CD4-positive, alpha-beta memory T cell (primary cell): ENCODE measurements around the gene PHPT1. TPM values are rescaled to one million over a fixed set of nuclear protein-coding genes. Genes with fewer than 3 reads are reported as not detected.
"Not testable (repeated sequence)": the region's sequence is repeated elsewhere in the genome, so short reads cannot be mapped to it uniquely, and the experiment has no call there.

Source experiments
- CTCF ChIA-PET: fragments of 350-600 bp; sonication (Branson Sonifier 250); formaldehyde crosslinking; loops from one replicate; lab custom pipeline; 2021; ENCODE audit warnings: inconsistent platforms; ENCODE audit not compliant: partially characterized antibody; lab: Charles Lee
- POLR2A ChIA-PET: fragments of 350-600 bp; sonication (Branson Sonifier 250); formaldehyde crosslinking; loops from one replicate; lab custom pipeline; 2021; ENCODE audit not compliant: partially characterized antibody; lab: Charles Lee
- DNase-seq, 5 donors: peaks; one replicate each; pipeline versions ENCODE4 v3.0.0 to v3.0.0-alpha.2; 2020 to 2022; ENCODE audit warnings: mixed read lengths in 1 of 5
- H3K27ac ChIP-seq: one replicate; pipeline ENCODE4 v1.7.0; 2013; ENCODE audit warnings: low read depth, low read length
- H3K27me3 ChIP-seq: 2 replicates; pipeline ENCODE4 v1.7.0; 2013; ENCODE audit warnings: mild to moderate bottlenecking, low read length, moderate library complexity; ENCODE audit not compliant: insufficient read depth
- H3K36me3 ChIP-seq: 2 replicates; pipeline ENCODE4 v1.7.0; 2013; ENCODE audit warnings: mild to moderate bottlenecking, low read length, moderate library complexity; ENCODE audit not compliant: insufficient read depth
- H3K4me1 ChIP-seq: 2 replicates; pipeline ENCODE4 v1.7.0; 2013; ENCODE audit warnings: mild to moderate bottlenecking, low read length, moderate library complexity; ENCODE audit not compliant: insufficient read depth
- H3K4me3 ChIP-seq, 2 donors: one replicate each; pipeline ENCODE4 v1.7.0; 2013; ENCODE audit warnings: low read length in 2 of 2, mild to moderate bottlenecking in 1 of 2
- H3K9me3 ChIP-seq, 2 donors: one replicate each; pipeline ENCODE4 v1.7.0; 2013; ENCODE audit warnings: low read length in 2 of 2, control low read depth in 1 of 2; ENCODE audit not compliant: control insufficient read depth in 1 of 2
- H3K27ac Mint-ChIP-seq, 7 donors: one replicate each; pipeline ENCODE4 v1.8.0; 2020 to 2021; ENCODE audit warnings: mixed read lengths in 7 of 7, mild to moderate bottlenecking in 6 of 7, inconsistent platforms in 3 of 7, moderate library complexity in 3 of 7
- H3K27me3 Mint-ChIP-seq, 2 donors: one replicate each; pipeline ENCODE4 v1.8.0; 2020 to 2021; ENCODE audit warnings: mixed read lengths in 2 of 2
- H3K36me3 Mint-ChIP-seq, 2 donors: one replicate each; pipeline ENCODE4 v1.8.0; 2020 to 2021; ENCODE audit warnings: mixed read lengths in 2 of 2, inconsistent platforms in 1 of 2, mild to moderate bottlenecking in 1 of 2
- H3K4me1 Mint-ChIP-seq, 4 donors: one replicate each; pipeline ENCODE4 v1.8.0; 2020 to 2021; ENCODE audit warnings: mixed read lengths in 4 of 4, mild to moderate bottlenecking in 1 of 4
- H3K4me3 Mint-ChIP-seq, 8 donors: one replicate each; pipeline ENCODE4 v1.8.0; 2020 to 2021; ENCODE audit warnings: mixed read lengths in 8 of 8, mild to moderate bottlenecking in 7 of 8, moderate library complexity in 6 of 8, inconsistent platforms in 3 of 8
- H3K9me3 Mint-ChIP-seq, 8 donors: one replicate each; pipeline ENCODE4 v1.8.0; 2020 to 2021; ENCODE audit warnings: mixed read lengths in 8 of 8, mild to moderate bottlenecking in 5 of 8, inconsistent platforms in 3 of 8, moderate library complexity in 1 of 8
- intact Hi-C: fragments of 100-400 bp; cut with micrococcal nuclease; formaldehyde crosslinking; loops from one replicate; pipeline ENCODE4 v1.15.1; 2023
- polyA plus RNA-seq, 2 donors: library from polyadenylated mRNA; unstranded; fragments of 300-500 nt; fragmentation: Illumina TruSeq; gene quantifications; one replicate each; pipeline ENCODE4 v1.2.3, GENCODE V29; 2021
- total RNA-seq, 2 experiments: library from RNA; stranded (reverse); gene quantifications; one replicate each; pipeline ENCODE4 v1.2.3, GENCODE V29; 2021

The PHPT1 gene
- total and polyA plus RNA-seq, 4 experiments from 2014 or later, result 41.3 to 94.0 (median 65.5) TPM

GRCh38 chr9:136863623-136864273 is 14.5 kb downstream of the PHPT1 start:
- CTCF ChIA-PET, result interaction anchor here (1.1 to 1.3 kb wide), 2 partner anchors 20 to 21 kb away, joined by 3 read pairs; partner anchors contain the start of gene AJM1
- H3K36me3 ChIP-seq, result peaks cover 31% of the 10 kb centered on the region
- Mint-ChIP-seq H3K4me3 (peak overlapping the region in 3 of 8 donors; percentile 43 to 93 (median 68)), H3K9me3 (no peaks in the 10 kb centered on the region), H3K27me3 (no peaks in the 10 kb centered on the region), H3K4me1 (peaks cover 2 to 23% (median 11%) of the 10 kb centered on the region in 4 donors), H3K27ac (peak overlapping the region in 6 of 7 donors; percentile 32 to 78 (median 62)), H3K36me3 (peaks cover 5 to 24% of the 10 kb centered on the region in 2 donors)
- H3K4me3 ChIP-seq, result no peak overlapping the region
- POLR2A ChIA-PET, result interaction anchor here (0.7 to 1.3 kb wide), 4 partner anchors 9 to 81 kb away, joined by 3 to 4 read pairs (median 4); partner anchors contain the start of genes AJM1 and FBXW5
- peaks cover 18% of the 10 kb centered on the region for H3K4me1 ChIP-seq
- no peak for DNase-seq
- H3K9me3 ChIP-seq, result no peaks in the 10 kb centered on the region
- no peaks in the 10 kb centered on the region for H3K27me3 ChIP-seq
- intact Hi-C loops, result no loop called here
- H3K27ac ChIP-seq, result no peak overlapping the region

- peak in 1 of 5 donors; percentile 29 for DNase-seq
- H3K36me3 ChIP-seq, result peaks cover 31% of the 10 kb centered on the region
- H3K4me3 ChIP-seq, result peak overlapping the region; percentile 40 to 75
- peak overlapping the region; percentile 75 to 93 (median 85) for H3K4me3 Mint-ChIP-seq
- H3K27me3 ChIP-seq, result no peaks in the 10 kb centered on the region
- peaks cover 18% of the 10 kb centered on the region for H3K4me1 ChIP-seq
- H3K27me3 Mint-ChIP-seq, result no peaks in the 10 kb centered on the region
- H3K27ac ChIP-seq, result peak overlapping the region; percentile 87
- intact Hi-C loops, result loop anchor here (5.0 kb wide), 1 partner anchor 37 kb away; no protein-coding TSS in a partner anchor
- peaks cover 4 to 23% (median 11%) of the 10 kb centered on the region in 4 donors for H3K4me1 Mint-ChIP-seq
- H3K9me3 Mint-ChIP-seq, result no peaks in the 10 kb centered on the region
- no peaks in the 10 kb centered on the region for H3K9me3 ChIP-seq
- H3K27ac Mint-ChIP-seq, result peak overlapping the region; percentile 75 to 94 (median 85)
- ChIA-PET CTCF (no interaction called here), POLR2A (interaction anchor here (1.1 to 2.1 kb wide), 3 partner anchors 19 to 80 kb away, joined by 4 to 8 read pairs (median 4); partner anchors contain the start of genes AJM1, C8G and FBXW5)
- H3K36me3 Mint-ChIP-seq, result peaks cover 5 to 24% of the 10 kb centered on the region in 2 donors
These were observed 16.0 kb downstream of the PHPT1 start for GRCh38 chr9:136865041-136865767.

DNA sequence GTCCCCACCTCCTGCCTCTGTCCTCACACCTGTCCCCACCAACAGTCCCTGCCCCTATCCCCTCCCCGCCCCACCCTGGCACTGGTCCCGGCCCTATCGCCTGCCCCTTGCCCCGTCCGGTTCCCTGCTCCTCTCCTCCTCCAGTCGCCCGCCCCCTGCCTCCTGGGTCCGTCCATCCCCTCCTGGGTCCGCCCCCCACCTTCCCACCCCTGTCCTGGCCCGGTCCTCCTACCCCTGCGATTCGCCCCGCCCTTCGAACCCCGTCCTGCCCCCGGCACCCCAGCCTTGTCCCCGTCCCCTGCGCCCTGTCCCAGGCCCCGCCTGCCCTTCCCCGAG is 16.5 kb downstream of the PHPT1 start:
- Mint-ChIP-seq H3K27ac (peak overlapping the region; percentile 75 to 94 (median 85)), H3K9me3 (no peaks in the 10 kb centered on the region), H3K27me3 (no peaks in the 10 kb centered on the region), H3K4me1 (peaks cover 4 to 23% (median 11%) of the 10 kb centered on the region in 4 donors), H3K4me3 (peak overlapping the region; percentile 75 to 93 (median 85)), H3K36me3 (peaks cover 5 to 22% of the 10 kb centered on the region in 2 donors)
- CTCF ChIA-PET, result no interaction called here
- H3K9me3 ChIP-seq, result no peaks in the 10 kb centered on the region
- intact Hi-C loops, result loop anchor here (1.0 to 5.0 kb wide), 4 partner anchors 16 to 79 kb away; partner anchors contain the start of genes FBXW5, PHPT1 and TRAF2
- no peaks in the 10 kb centered on the region for H3K27me3 ChIP-seq
- H3K4me3 ChIP-seq, result peak overlapping the region; percentile 40 to 75
- peaks cover 30% of the 10 kb centered on the region for H3K36me3 ChIP-seq
- H3K27ac ChIP-seq, result peak overlapping the region; percentile 87
- peaks cover 18% of the 10 kb centered on the region for H3K4me1 ChIP-seq
- peak in 1 of 5 donors; percentile 50 for DNase-seq
- POLR2A ChIA-PET, result interaction anchor here (0.7 to 2.1 kb wide), 9 partner anchors 10 to 170 kb away, joined by 3 to 8 read pairs (median 4); partner anchors contain the start of genes AJM1, C8G, FBXW5 and FUT7

DNA sequence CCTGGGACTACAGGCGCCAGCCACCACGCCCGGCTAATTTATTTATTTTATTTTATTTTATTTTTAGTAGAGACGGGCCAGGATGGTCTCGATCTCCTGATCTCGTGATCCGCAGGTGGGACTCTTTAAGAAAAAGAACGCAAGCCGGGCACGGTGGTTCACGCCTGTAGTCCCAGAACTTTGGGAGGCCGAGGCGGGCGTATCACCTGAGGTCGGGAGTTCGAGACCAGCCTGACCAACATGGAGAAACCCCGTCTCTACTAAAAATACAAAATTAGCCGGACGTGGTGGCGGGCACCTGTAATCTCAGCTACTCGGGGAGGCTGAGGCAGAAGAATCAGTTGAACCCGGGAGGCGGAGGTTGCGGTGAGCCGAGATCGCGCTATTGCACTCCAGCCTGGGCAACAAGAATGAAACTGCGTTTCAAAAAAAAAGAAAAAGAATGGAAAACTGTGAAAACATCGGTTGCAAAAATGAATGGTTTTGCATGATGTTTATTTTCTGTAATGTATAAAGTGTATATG is 17.8 kb downstream of the PHPT1 start:
- H3K27me3 Mint-ChIP-seq, H3K4me3 ChIP-seq, H3K9me3 Mint-ChIP-seq, H3K27me3 ChIP-seq, H3K9me3 ChIP-seq: not testable (repeated sequence)
- Mint-ChIP-seq H3K36me3 (peaks cover 5 to 17% of the 10 kb centered on the region in 2 donors), H3K4me1 (peaks cover 4 to 23% (median 11%) of the 10 kb centered on the region in 4 donors), H3K4me3 (peak overlapping the region; percentile 60 to 84 (median 74)), H3K27ac (peak overlapping the region in 5 of 7 donors; percentile 64 to 90 (median 81))
- peak in 1 of 5 donors; percentile 24 for DNase-seq
- POLR2A ChIA-PET, result interaction anchor here (1.3 to 2.1 kb wide), 4 partner anchors 14 to 78 kb away, joined by 4 to 8 read pairs (median 6); partner anchors contain the start of genes C8G, FBXW5 and TRAF2
- peaks cover 18% of the 10 kb centered on the region for H3K4me1 ChIP-seq
- intact Hi-C loops, result loop anchor here (1.0 to 5.0 kb wide), 4 partner anchors 18 to 77 kb away; partner anchors contain the start of genes FBXW5, PHPT1 and TRAF2
- H3K36me3 ChIP-seq, result peaks cover 19% of the 10 kb centered on the region
- peak overlapping the region; percentile 87 for H3K27ac ChIP-seq
- CTCF ChIA-PET, result interaction anchor here (1.2 kb wide), 1 partner anchor 24 kb away, joined by 3 read pairs; the partner anchor contains the start of gene AJM1

- Mint-ChIP-seq H3K4me3 (peak overlapping the region; percentile 59 to 84 (median 70)), H3K27ac (peak overlapping the region in 5 of 7 donors; percentile 42 to 82 (median 73)), H3K9me3 (peaks cover 0 to under 1% (median 0%) of the 10 kb centered on the region in 8 donors), H3K4me1 (peaks cover 4 to 23% (median 11%) of the 10 kb centered on the region in 4 donors), H3K27me3 (no peaks in the 10 kb centered on the region), H3K36me3 (peaks cover 5 to 13% of the 10 kb centered on the region in 2 donors)
- POLR2A ChIA-PET, result interaction anchor here (1.2 to 1.7 kb wide), 3 partner anchors 14 to 34 kb away, joined by 3 to 5 read pairs (median 4); no protein-coding TSS in a partner anchor
- intact Hi-C loops, result loop anchor here (5.0 kb wide), 1 partner anchor 35 kb away; no protein-coding TSS in a partner anchor
- H3K27ac ChIP-seq, result no peak overlapping the region
- H3K27me3 ChIP-seq, result no peaks in the 10 kb centered on the region
- no peak for DNase-seq
- no peaks in the 10 kb centered on the region for H3K9me3 ChIP-seq
- CTCF ChIA-PET, result no interaction called here
- peaks cover 14% of the 10 kb centered on the region for H3K36me3 ChIP-seq
- H3K4me3 ChIP-seq, result no peak overlapping the region
- peaks cover 18% of the 10 kb centered on the region for H3K4me1 ChIP-seq
These were observed 18.3 kb downstream of the PHPT1 start for GRCh38 chr9:136867480-136867879.

GRCh38 chr9:136867917-136868316 is 18.7 kb downstream of the PHPT1 start:
- peaks cover 4 to 23% (median 11%) of the 10 kb centered on the region in 4 donors for H3K4me1 Mint-ChIP-seq
- peaks cover 0 to 3% (median 0%) of the 10 kb centered on the region in 8 donors for H3K9me3 Mint-ChIP-seq
- CTCF ChIA-PET, result no interaction called here
- H3K36me3 Mint-ChIP-seq, result peaks cover 5 to 12% of the 10 kb centered on the region in 2 donors
- Histone ChIP-seq H3K36me3 (peaks cover 10% of the 10 kb centered on the region), H3K27me3 (no peaks in the 10 kb centered on the region), H3K4me1 (peaks cover 18% of the 10 kb centered on the region), H3K9me3 (no peaks in the 10 kb centered on the region), H3K4me3 (no peak overlapping the region), H3K27ac (no peak overlapping the region)
- intact Hi-C loops, result loop anchor here (5.0 kb wide), 1 partner anchor 34 kb away; no protein-coding TSS in a partner anchor
- no peaks in the 10 kb centered on the region for H3K27me3 Mint-ChIP-seq
- peak in 1 of 5 donors; percentile 11 for DNase-seq
- POLR2A ChIA-PET, result interaction anchor here (1.2 to 1.7 kb wide), 3 partner anchors 13 to 34 kb away, joined by 3 to 5 read pairs (median 4); no protein-coding TSS in a partner anchor
- H3K27ac Mint-ChIP-seq, result peak overlapping the region in 5 of 7 donors; percentile 42 to 82 (median 73)
- peak overlapping the region in 6 of 8 donors; percentile 36 to 70 (median 60) for H3K4me3 Mint-ChIP-seq
